PC-3 (cell line): Measurements from ENCODE around the gene BCAR3. TPM values are rescaled to one million over a fixed set of nuclear protein-coding genes. Genes with fewer than 3 reads are reported as not detected.

Experiments
- ATAC-seq: fragments of 200-7000 bp; cut with Tn5 transposase; 2 replicates; pipeline ENCODE4 v1.9.1; 2020; ENCODE audit warnings: mild to moderate bottlenecking, moderate library complexity
- BruUV-seq: library from RNA; stranded (reverse); fragments of 400-500 nt; replicated peaks from 2 replicates; lab custom pipeline; 2021; lab: Mats Ljungman, UMichigan
- CTCF ChIA-PET: fragments of 300-600 bp; sonication (Branson Sonifier 250); formaldehyde crosslinking; loops from one replicate; lab custom pipeline; 2022; ENCODE audit warnings: antibody characterized with exemption; lab: Charles Lee
- POLR2A ChIA-PET: fragments of 300-600 bp; sonication (Branson Sonifier 250); formaldehyde crosslinking; loops from one replicate; lab custom pipeline; 2022; ENCODE audit warnings: antibody characterized with exemption; ENCODE audit not compliant: unreplicated experiment; lab: Charles Lee
- DNase-seq: peaks from one replicate; pipeline ENCODE4 v3.0.0-alpha.2; 2015
- H2AFZ ChIP-seq: fragments of 300-600 bp; sonication (generic); 2 replicates; pipeline ENCODE4 v1.6.0; 2016; ENCODE audit warnings: antibody characterized with exemption, low read length
- H3F3A ChIP-seq: fragments of 300-600 bp; sonication (generic); one replicate; pipeline ENCODE4 v1.6.0; 2017; ENCODE audit warnings: antibody characterized with exemption, low read length, control low read depth, mild to moderate bottlenecking; ENCODE audit not compliant: unreplicated experiment
- H3K27ac ChIP-seq: fragments of 300-600 bp; sonication (generic); 2 replicates; pipeline ENCODE4 v1.5.1; 2016; ENCODE audit warnings: mild to moderate bottlenecking, low read length
- H3K27me3 ChIP-seq: fragments of 300-600 bp; sonication (generic); 2 replicates; pipeline ENCODE4 v1.6.1; 2016; ENCODE audit warnings: low read length, mixed read lengths
- H3K36me3 ChIP-seq: fragments of 300-600 bp; sonication (generic); 2 replicates; pipeline ENCODE4 v1.6.1; 2016; ENCODE audit warnings: low read depth, mixed run types, low read length, mixed read lengths
- H3K4me1 ChIP-seq: fragments of 300-600 bp; sonication (generic); 2 replicates; pipeline ENCODE4 v1.5.1; 2016; ENCODE audit warnings: low read length; ENCODE audit not compliant: insufficient read depth
- H3K4me2 ChIP-seq: fragments of 300-600 bp; sonication (generic); 2 replicates; pipeline ENCODE4 v1.6.0; 2016; ENCODE audit warnings: low read length
- H3K4me3 ChIP-seq: fragments of 300-600 bp; sonication (generic); 2 replicates; pipeline ENCODE4 v1.5.1; 2016; ENCODE audit warnings: mild to moderate bottlenecking, low read length, mixed read lengths
- H3K79me2 ChIP-seq: fragments of 300-600 bp; sonication (generic); 2 replicates; pipeline ENCODE4 v1.6.1; 2017; ENCODE audit warnings: low read length, mixed read lengths
- H3K9ac ChIP-seq: fragments of 300-600 bp; sonication (generic); 2 replicates; pipeline ENCODE4 v1.6.0; 2016; ENCODE audit warnings: mild to moderate bottlenecking, low read length
- H3K9me2 ChIP-seq: fragments of 300-600 bp; sonication (generic); replicated peaks from 2 replicates; pipeline ENCODE4 v1.6.1; 2016; ENCODE audit warnings: mixed run types, low read length, mixed read lengths
- H3K9me3 ChIP-seq: fragments of 300-600 bp; sonication (generic); 2 replicates; pipeline ENCODE4 v1.6.1; 2016; ENCODE audit warnings: low read length, mixed read lengths
- H4K20me1 ChIP-seq: fragments of 300-600 bp; sonication (generic); 2 replicates; pipeline ENCODE4 v1.6.1; 2016; ENCODE audit warnings: low read length, mixed read lengths
- EZH2 ChIP-seq: fragments of 300-600 bp; sonication (generic); IDR thresholded peaks from one replicate; pipeline ENCODE4 v1.6.1; 2017; ENCODE audit warnings: antibody characterized with exemption, mild to moderate bottlenecking, low read length; ENCODE audit not compliant: unreplicated experiment
- EZH2phosphoT487 ChIP-seq: fragments of 300-600 bp; sonication (generic); IDR thresholded peaks from 2 replicates; pipeline ENCODE4 v1.6.1; 2018; ENCODE audit warnings: mild to moderate bottlenecking, antibody characterized with exemption, low read length, borderline replicate concordance
- intact Hi-C: fragments of 100-400 bp; cut with micrococcal nuclease; formaldehyde crosslinking; loops from 2 replicates; pipeline ENCODE4 v1.9.0; 2023
- total RNA-seq: library from RNA; depleted of rRNA; stranded (reverse); fragments of >200 nt; gene quantifications from 2 replicates; pipeline ENCODE4 v1.2.3, GENCODE V29; 2014
- TF ChIP-seq, protein P1 (sequence below): fragments of 300-600 bp; sonication (generic); conservative IDR thresholded peaks from 2 replicates; pipeline ENCODE4 v1.5.1; 2017; ENCODE audit warnings: antibody characterized with exemption, low read depth, mild to moderate bottlenecking, low read length

BCAR3 gene
- total RNA-seq, 1 experiment from 2014 or later = 171 TPM

- ChIA-PET POLR2A (no interaction called here), CTCF (no interaction called here)
- Histone ChIP-seq H3K9ac (no peak overlapping the region), H3K36me3 (peaks cover 91% of the 10 kb centered on the region), H3F3A (peaks cover 11% of the 10 kb centered on the region), H3K4me2 (no peak overlapping the region), H3K9me3 (no peaks in the 10 kb centered on the region), H3K4me1 (peaks cover 45% of the 10 kb centered on the region), H3K9me2 (no peaks in the 10 kb centered on the region), H3K79me2 (peaks cover 67% of the 10 kb centered on the region), H3K27ac (peak overlapping the region; percentile 97), H3K27me3 (no peaks in the 10 kb centered on the region), H2AFZ (no peak overlapping the region), H4K20me1 (peaks cover 26% of the 10 kb centered on the region; the same call in 1 of the 2 replicates), H3K4me3 (no peak overlapping the region)
- DNase-seq (no peak), ATAC-seq (no peak)
- intact Hi-C loops = no loop called here
- TF ChIP-seq EZH2 = no peak
- TF ChIP-seq, protein P1, sequence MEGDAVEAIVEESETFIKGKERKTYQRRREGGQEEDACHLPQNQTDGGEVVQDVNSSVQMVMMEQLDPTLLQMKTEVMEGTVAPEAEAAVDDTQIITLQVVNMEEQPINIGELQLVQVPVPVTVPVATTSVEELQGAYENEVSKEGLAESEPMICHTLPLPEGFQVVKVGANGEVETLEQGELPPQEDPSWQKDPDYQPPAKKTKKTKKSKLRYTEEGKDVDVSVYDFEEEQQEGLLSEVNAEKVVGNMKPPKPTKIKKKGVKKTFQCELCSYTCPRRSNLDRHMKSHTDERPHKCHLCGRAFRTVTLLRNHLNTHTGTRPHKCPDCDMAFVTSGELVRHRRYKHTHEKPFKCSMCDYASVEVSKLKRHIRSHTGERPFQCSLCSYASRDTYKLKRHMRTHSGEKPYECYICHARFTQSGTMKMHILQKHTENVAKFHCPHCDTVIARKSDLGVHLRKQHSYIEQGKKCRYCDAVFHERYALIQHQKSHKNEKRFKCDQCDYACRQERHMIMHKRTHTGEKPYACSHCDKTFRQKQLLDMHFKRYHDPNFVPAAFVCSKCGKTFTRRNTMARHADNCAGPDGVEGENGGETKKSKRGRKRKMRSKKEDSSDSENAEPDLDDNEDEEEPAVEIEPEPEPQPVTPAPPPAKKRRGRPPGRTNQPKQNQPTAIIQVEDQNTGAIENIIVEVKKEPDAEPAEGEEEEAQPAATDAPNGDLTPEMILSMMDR = no peak
- no peak for TF ChIP-seq EZH2phosphoT487
- no TSS peak for BruUV-seq
Measured at GRCh38 chr1:93578433-93578830, 103.2 kb downstream of the BCAR3 start.

- TF ChIP-seq EZH2 = no peak
- Histone ChIP-seq H2AFZ (no peak overlapping the region), H3K27me3 (no peaks in the 10 kb centered on the region), H3K79me2 (peaks cover 60% of the 10 kb centered on the region), H3K4me1 (peaks cover 39% of the 10 kb centered on the region), H4K20me1 (peaks cover 26% of the 10 kb centered on the region; the same call in 1 of the 2 replicates), H3K9ac (no peak overlapping the region), H3F3A (peaks cover 11% of the 10 kb centered on the region), H3K27ac (peak overlapping the region; percentile 97; the same call in 1 of the 2 replicates), H3K4me2 (no peak overlapping the region), H3K4me3 (no peak overlapping the region), H3K9me2 (no peaks in the 10 kb centered on the region), H3K36me3 (peaks cover 86% of the 10 kb centered on the region), H3K9me3 (no peaks in the 10 kb centered on the region)
- no peak for DNase-seq
- no TSS peak for BruUV-seq
- intact Hi-C loops = no loop called here
- ChIA-PET POLR2A (no interaction called here), CTCF (no interaction called here)
- no peak for ATAC-seq
Measured at GRCh38 chr1:93577536-93578432, 103.9 kb downstream of the BCAR3 start.

GRCh38 chr1:93576746-93577145 lies 104.9 kb downstream of the BCAR3 start:
- H3K36me3 ChIP-seq = peaks cover 86% of the 10 kb centered on the region
- CTCF ChIA-PET = no interaction called here

More at GRCh38 chr1:93576746-93577145, 104.9 kb downstream of the BCAR3 start:
- Histone ChIP-seq H2AFZ (no peak overlapping the region), H3K79me2 (peaks cover 58% of the 10 kb centered on the region), H3K9ac (no peak overlapping the region), H3K9me3 (no peaks in the 10 kb centered on the region), H4K20me1 (peaks cover 26% of the 10 kb centered on the region; the same call in 1 of the 2 replicates), H3K4me2 (no peak overlapping the region), H3K9me2 (no peaks in the 10 kb centered on the region), H3K27me3 (no peaks in the 10 kb centered on the region), H3K4me1 (peaks cover 29% of the 10 kb centered on the region), H3K4me3 (no peak overlapping the region), H3K27ac (no peak overlapping the region), H3F3A (peaks cover 6% of the 10 kb centered on the region)
- DNase-seq = no peak
- no TSS peak for BruUV-seq
- POLR2A ChIA-PET = no interaction called here
- no peak for ATAC-seq
- no peak for TF ChIP-seq EZH2
- TF ChIP-seq, protein P1 = no peak
- no peak for TF ChIP-seq EZH2phosphoT487
- intact Hi-C loops = no loop called here
